GM12878 (cell line): ENCODE data around the gene TGIF2. TPM values are rescaled to one million over a fixed set of nuclear protein-coding genes. Genes with fewer than 3 reads are reported as not detected.

Source experiments
- ATAC-seq: fragments of 200-7000 bp; cut with Tn5 transposase; 3 replicates; pipeline ENCODE4 v1.9.1; 2020; ENCODE audit warnings: mild to moderate bottlenecking, moderate library complexity
- BruUV-seq: library from RNA; stranded (reverse); fragments of 400-500 nt; replicated peaks from 2 replicates; lab custom pipeline; 2021; lab: Mats Ljungman, UMichigan
- CTCF ChIA-PET: fragments of 300-600 bp; sonication (Branson Sonifier 250); formaldehyde crosslinking; extraction: SDS; loops from one replicate; lab custom pipeline; 2021; ENCODE audit warnings: inconsistent platforms; lab: Yijun Ruan, JAX
- POLR2A ChIA-PET: fragments of 350-600 bp; formaldehyde crosslinking; extraction: SDS; loops from one replicate; lab custom pipeline; 2021; ENCODE audit warnings: inconsistent platforms; lab: Charles Lee
- RAD21 ChIA-PET: fragments of 300-600 bp; sonication (Branson Sonifier 250); formaldehyde crosslinking; loops from one replicate; lab custom pipeline; 2023; ENCODE audit warnings: antibody characterized with exemption; ENCODE audit not compliant: unreplicated experiment; lab: Charles Lee
- SMC1A ChIA-PET: fragments of 300-600 bp; sonication (Branson Sonifier 250); formaldehyde crosslinking; loops from one replicate; lab custom pipeline; 2023; ENCODE audit not compliant: unreplicated experiment, uncharacterized antibody; lab: Charles Lee
- DNase-seq: peaks from one replicate; pipeline ENCODE4 v3.0.0-alpha.2; 2011; ENCODE audit warnings: low read depth, low spot score
- FAIRE-seq: peaks from 3 replicates; lab custom pipeline; 2011; peaks lifted over from hg19 to GRCh38; lab: Jason Lieb, UNC
- H2AFZ ChIP-seq: 2 replicates; pipeline ENCODE4 v1.6.0; 2011; ENCODE audit warnings: low read depth, low read length, control low read depth; ENCODE audit not compliant: control insufficient read depth
- H3K27ac ChIP-seq: 2 replicates; pipeline ENCODE4 v1.5.1; 2011; ENCODE audit warnings: control low read depth; ENCODE audit not compliant: control insufficient read depth, insufficient read depth
- H3K27me3 ChIP-seq, 2 experiments: replicated peaks in 1 of 2; 2 replicates each; pipeline versions ENCODE4 v1.6.0 to v1.6.1; 2011; ENCODE audit warnings: low read length in 1 of 2; ENCODE audit not compliant: control insufficient read depth in 2 of 2, insufficient read depth in 2 of 2
- H3K36me3 ChIP-seq, 2 experiments: 2 replicates each; pipeline ENCODE4 v1.5.1; 2011; ENCODE audit warnings: low read length in 1 of 2; ENCODE audit not compliant: control insufficient read depth in 2 of 2, insufficient read depth in 2 of 2
- H3K4me1 ChIP-seq: 2 replicates; pipeline ENCODE4 v1.6.1; 2011; ENCODE audit warnings: mild to moderate bottlenecking, low read length, moderate library complexity, mixed read lengths; ENCODE audit not compliant: control insufficient read depth, insufficient read depth
- H3K4me2 ChIP-seq: 2 replicates; pipeline ENCODE4 v1.6.0; 2011; ENCODE audit warnings: control low read depth; ENCODE audit not compliant: control insufficient read depth, insufficient read depth
- H3K4me3 ChIP-seq: fragments of 200-600 bp; sonication (generic); 2 replicates; pipeline ENCODE4 v1.5.1; 2016
- H3K79me2 ChIP-seq: 2 replicates; pipeline ENCODE4 v1.6.0; 2011; ENCODE audit warnings: low read length; ENCODE audit not compliant: control insufficient read depth, insufficient read depth
- H3K9ac ChIP-seq: 2 replicates; pipeline ENCODE4 v1.8.0; 2011; ENCODE audit warnings: low read length, control low read depth, mixed read lengths; ENCODE audit not compliant: control insufficient read depth, insufficient read depth
- H3K9me3 ChIP-seq: replicated peaks from 3 replicates; pipeline ENCODE4 v1.5.1; 2011; ENCODE audit warnings: mild to moderate bottlenecking, low read length; ENCODE audit not compliant: control insufficient read depth, insufficient read depth
- H4K20me1 ChIP-seq: 2 replicates; pipeline ENCODE4 v1.6.0; 2011; ENCODE audit not compliant: control insufficient read depth, insufficient read depth
- FOXM1 ChIP-seq: IDR thresholded peaks from 2 replicates; pipeline ENCODE4 v1.6.1; 2012; ENCODE audit warnings: low read depth, mild to moderate bottlenecking, inconsistent platforms, low read length, moderate library complexity
- HDGF ChIP-seq: fragments of 450-650 bp; IDR thresholded peaks from 2 replicates; pipeline ENCODE4 v1.6.1; 2016; ENCODE audit warnings: antibody characterized with exemption
- JUNB ChIP-seq: IDR thresholded peaks from 2 replicates; pipeline ENCODE4 v1.6.1; 2016; ENCODE audit warnings: antibody characterized with exemption, mild to moderate bottlenecking
- KDM1A ChIP-seq: fragments of 200-600 bp; sonication (generic); IDR thresholded peaks from 2 replicates; pipeline ENCODE4 v1.6.1; 2016; ENCODE audit warnings: borderline replicate concordance
- MLLT1 ChIP-seq: fragments of 450-650 bp; IDR thresholded peaks from 2 replicates; pipeline ENCODE4 v1.6.1; 2016; ENCODE audit warnings: mild to moderate bottlenecking
- MXI1 ChIP-seq: fragments of 150-350 bp; IDR thresholded peaks from 2 replicates; pipeline ENCODE4 v1.6.1; 2011; ENCODE audit warnings: low read depth, mild to moderate bottlenecking, inconsistent platforms, low read length, improper control_type of control experiment
- NR2C1 ChIP-seq: fragments of 450-650 bp; IDR thresholded peaks from 2 replicates; pipeline ENCODE4 v1.6.1; 2017; ENCODE audit warnings: antibody characterized with exemption, mild to moderate bottlenecking, moderate library complexity
- PML ChIP-seq: IDR thresholded peaks from 2 replicates; pipeline ENCODE4 v1.6.1; 2012; ENCODE audit warnings: low read length, inconsistent platforms
- POLR2A ChIP-seq: IDR thresholded peaks from 2 replicates; pipeline ENCODE4 v1.6.1; 2011; ENCODE audit warnings: low read depth, mild to moderate bottlenecking, low read length
- RCOR1 ChIP-seq: conservative IDR thresholded peaks from 2 replicates; pipeline ENCODE4 v1.6.1; 2012; ENCODE audit warnings: low read depth, low read length, improper control_type of control experiment
- SIN3A ChIP-seq: IDR thresholded peaks from 2 replicates; pipeline ENCODE4 v1.6.1; 2012; ENCODE audit warnings: low read depth, low read length, improper control_type of control experiment
- SIX5 ChIP-seq: IDR thresholded peaks from 2 replicates; pipeline ENCODE4 v1.6.1; 2011; ENCODE audit warnings: mild to moderate bottlenecking, low read depth, low read length, moderate library complexity; ENCODE audit not compliant: severe bottlenecking
- SMAD1 ChIP-seq: fragments of 450-650 bp; IDR thresholded peaks from 2 replicates; pipeline ENCODE4 v1.6.1; 2018; ENCODE audit warnings: mild to moderate bottlenecking, low read depth; ENCODE audit not compliant: partially characterized antibody
- TARDBP ChIP-seq: IDR thresholded peaks from 2 replicates; pipeline ENCODE4 v1.6.1; 2016; ENCODE audit warnings: borderline replicate concordance
- TCF7 ChIP-seq: IDR thresholded peaks from 2 replicates; pipeline ENCODE4 v1.6.1; 2014; ENCODE audit warnings: antibody characterized with exemption, borderline replicate concordance
- WRNIP1 ChIP-seq: IDR thresholded peaks from 2 replicates; pipeline ENCODE4 v1.6.1; 2011; ENCODE audit warnings: low read depth, low read length, improper control_type of control experiment, borderline replicate concordance
- ZNF207 ChIP-seq: fragments of 450-650 bp; IDR thresholded peaks from 2 replicates; pipeline ENCODE4 v1.6.1; 2014; ENCODE audit warnings: antibody characterized with exemption, mild to moderate bottlenecking, borderline replicate concordance
- WGBS: methylation state at CpG from one replicate; pipeline ENCODE4 v1.1.6; 2016; ENCODE audit warnings: low lambda C conversion rate; ENCODE audit not compliant: insufficient replicate concordance, insufficient coverage; ENCODE audit errors: missing lambda C conversion rate; 5-methylcytosine and 5-hydroxymethylcytosine counted together
- in situ Hi-C: fragments of 300-500 bp; cut with MboI; formaldehyde crosslinking; loops from 9 replicates; pipeline ENCODE4 v1.14.3; 2018; ENCODE audit warnings: mixed read lengths
- intact Hi-C: fragments of 100-400 bp; cut with micrococcal nuclease; formaldehyde crosslinking; loops from one replicate; pipeline ENCODE4 v1.14.2; 2022; ENCODE audit not compliant: unreplicated experiment
- polyA plus RNA-seq, 11 experiments: library from polyadenylated mRNA; depleted of rRNA in 4 of 11; unstranded in 6 of 11; stranded (reverse) in 5 of 11; fragments of >200 nt; fragmentation: Nextera tagmentation in 4 of 11; fragmentation: Illumina TruSeq in 1 of 11; extraction: Ambion mirVana in 4 of 11; extraction: Trizol in 1 of 11; gene quantifications; 1 replicate in 1 of 11; 2 replicates in 10 of 11; pipeline versions ENCODE4 v1.2.1 to v1.2.3, GENCODE V29; 2011 to 2016; ENCODE audit warnings: inconsistent platforms in 2 of 11, missing spikeins in 2 of 11, low read depth in 1 of 11
- total RNA-seq, 4 experiments: library from RNA; depleted of rRNA in 3 of 4; stranded (reverse); fragments of >200 nt in 3 of 4; fragmentation: Illumina TruSeq in 1 of 4; extraction: Trizol in 1 of 4; gene quantifications; 2 replicates each; pipeline versions ENCODE4 v1.2.1 to v1.2.3, GENCODE V29; 2013 to 2021

The TGIF2 gene
- total and polyA plus RNA-seq, 10 of the 15 experiments (the other 5 are each of a cell fraction or from before 2014, with no cell fraction given): 13.1 to 47.1 (median 36.6) TPM

- Histone ChIP-seq H3K9me3 (no peaks in the 10 kb centered on the region), H3K27me3 (no peaks in the 10 kb centered on the region), H3K79me2 (peaks cover 24% of the 10 kb centered on the region), H4K20me1 (0 out of 2 replicates have a peak, but pooled peaks cover 2% of the 10 kb centered on the region), H3K4me2 (no peak overlapping the region), H3K9ac (no peak overlapping the region), H3K4me3 (no peak overlapping the region), H3K4me1 (no peaks in the 10 kb centered on the region), H3K27ac (no peak overlapping the region), H2AFZ (no peak overlapping the region), H3K36me3 (peaks cover 33 to 37% of the 10 kb centered on the region in 2 experiments)
- no peak for FAIRE-seq
- 86% methylated on average over 5 of the region's 5 CpGs for WGBS
- in situ Hi-C loops (loop anchor here (5.0 kb wide), 1 partner anchor 276 kb away; no protein-coding TSS in a partner anchor), intact Hi-C loops (loop anchor here (1.0 kb wide), 2 partner anchors 143 to 276 kb away; no protein-coding TSS in a partner anchor)
- ChIA-PET RAD21 (interaction anchor here (2.2 kb wide), 1 partner anchor 308 kb away, joined by 10 read pairs; no protein-coding TSS in a partner anchor), SMC1A (interaction anchor here (1.5 to 1.9 kb wide), 3 partner anchors 17 to 275 kb away, joined by 3 to 10 read pairs (median 3); no protein-coding TSS in a partner anchor), POLR2A (interaction anchor here (0.6 to 0.8 kb wide), 2 partner anchors 38 to 277 kb away, joined by 3 read pairs; partner anchors contain the start of gene TGIF2), CTCF (interaction anchor here (0.6 to 6.2 kb wide), 11 partner anchors 20 to 430 kb away, joined by 3 to 67 read pairs (median 9); no protein-coding TSS in a partner anchor)
- no peak for DNase-seq
- no peak for ATAC-seq
- no TSS peak for BruUV-seq
- TF ChIP-seq NR2C1 (no peak), SMAD1 (no peak), WRNIP1 (no peak), SIX5 (no peak), FOXM1 (no peak), POLR2A (no peak), TCF7 (no peak), MLLT1 (no peak), MXI1 (no peak), KDM1A (no peak), TARDBP (no peak), RCOR1 (no peak), HDGF (no peak), SIN3A (no peak), PML (no peak), JUNB (no peak), ZNF207 (no peak)
These were observed 38.2 kb downstream of the TGIF2 start for GRCh38 chr20:36611625-36612024.
